ENCODE data around the gene TMEM117. TPM values are rescaled to one million over a fixed set of nuclear protein-coding genes. Genes with fewer than 3 reads are reported as not detected.

Gene TMEM117
- total and polyA plus RNA-seq, 2 donors (not counting 1 experiment from before 2014, with no cell fraction given): 2.0 to 10.4 TPM

DNA sequence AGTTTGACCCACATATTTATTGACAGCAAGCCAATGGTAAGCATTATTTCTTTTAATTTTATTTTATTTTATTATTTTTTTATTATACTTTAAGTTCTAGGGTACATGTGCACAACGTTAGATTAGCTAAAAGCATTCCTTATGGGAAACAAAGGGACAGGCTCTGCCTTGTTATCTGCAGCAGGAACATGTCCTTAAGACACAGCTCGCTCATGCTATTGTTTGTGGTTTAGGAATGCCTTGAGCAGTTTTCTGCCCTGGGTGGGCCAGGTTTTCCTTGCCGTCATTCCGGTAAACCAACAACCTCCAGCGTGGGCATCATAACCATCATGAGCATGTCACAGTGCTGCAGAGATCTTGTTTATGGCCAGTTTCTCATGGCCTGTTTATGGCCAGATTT, 370.2 kb downstream of the TMEM117 start:
- POLR2A ChIA-PET: no interaction called here
- intact Hi-C loops (cut with micrococcal nuclease): no loop called here
- WGBS (ENCODE audit: insufficient coverage): 100% methylated on average over 2 of the region's 5 CpGs

More for the DNA sequence above, 370.2 kb downstream of the TMEM117 start:
- Histone ChIP-seq H2AFZ (ENCODE audit: insufficient read depth, low read depth, low read length, poor library complexity, severe bottlenecking) (no peak overlapping the region), H3K4me3 (ENCODE audit: control extremely low read depth in 1 of 5, extremely low read depth in 1 of 5, insufficient read depth in 1 of 5, low read depth in 2 of 5, low read length in 4 of 5) (no peak overlapping the region), H4K20me1 (ENCODE audit: control insufficient read depth, insufficient read depth, low read length, poor library complexity, severe bottlenecking) (no peaks in the 10 kb centered on the region), H3K36me3 (replicated peaks in 1 of 2; ENCODE audit: control extremely low read depth in 1 of 2, control insufficient read depth in 1 of 2, extremely low read depth in 1 of 2, insufficient read depth in 2 of 2, low read length in 1 of 2) (no peaks in the 10 kb centered on the region), H3K9me3 (ENCODE audit: control extremely low read depth in 1 of 3, control insufficient read depth in 2 of 3, insufficient read depth in 1 of 3, low read length in 2 of 3) (peaks cover 0 to 4% (median 3%) of the 10 kb centered on the region in 3 donors), H3K9ac (ENCODE audit: low read length) (no peak overlapping the region), H3K79me2 (ENCODE audit: control insufficient read depth, insufficient read depth, low read length) (no peaks in the 10 kb centered on the region), H3K27ac (ENCODE audit: low read length in 2 of 2) (no peak overlapping the region), H3K27me3 (replicated peaks in 1 of 4; ENCODE audit: control extremely low read depth in 1 of 4, control insufficient read depth in 3 of 4, insufficient read depth in 4 of 4, low read length in 3 of 4) (no peaks in the 10 kb centered on the region), H3K4me1 (ENCODE audit: control insufficient read depth in 2 of 2, insufficient read depth in 2 of 2, low read length in 2 of 2) (no peaks in the 10 kb centered on the region), H3K4me2 (replicated peaks; ENCODE audit: low read depth, low read length, poor library complexity, severe bottlenecking) (no peak overlapping the region)
- CTCF ChIA-PET: no interaction called here
- ATAC-seq (ENCODE audit: low read depth): no peak
- peaks cover 9% of the 10 kb centered on the region for H3K9me3 Mint-ChIP-seq (ENCODE audit: insufficient read depth)
- TF ChIP-seq EZH2 (IDR thresholded peaks at IDR 0.05; ENCODE audit: borderline replicate concordance, insufficient read depth, low read depth, low read length, poor library complexity, severe bottlenecking): no peak
- TF ChIP-seq CTCF (IDR thresholded peaks at IDR 0.05): no peak
- H3K27me3 Mint-ChIP-seq: no peaks in the 10 kb centered on the region
- no peaks in the 10 kb centered on the region for H3K4me1 Mint-ChIP-seq
- no peak for DNase-seq
- H3K27ac Mint-ChIP-seq: no peak overlapping the region
- H3K4me3 Mint-ChIP-seq: no peak overlapping the region

Data from B cell (primary cell).